Measurements from ENCODE around the gene PRCP.

The PRCP gene

GRCh38 chr11:82906931-82907330 is 6.7 kb upstream of the PRCP start:
- no peak for DNase-seq

- peak; percentile 27 for DNase-seq
These were observed 6.0 kb upstream of the PRCP start for GRCh38 chr11:82906236-82906635.

- DNase-seq: no peak
These were observed 3.8 kb upstream of the PRCP start for GRCh38 chr11:82903843-82904586.

GRCh38 chr11:82902880-82903279 is 2.6 kb upstream of the PRCP start:
- DNase-seq: no peak

GRCh38 chr11:82901922-82902485 is 1.8 kb upstream of the PRCP start:
- DNase-seq: no peak

- DNase-seq: peak; percentile 95
These were observed 1.1 kb upstream of the PRCP start, which contains the start of gene DDIAS for GRCh38 chr11:82901165-82901921. Gene DDIAS, plus strand, starts transcription at chr11:82901736. Its CDS starts 13,003 bp downstream, at chr11:82914739.

- no peak for DNase-seq
These were observed 313 bp downstream of the PRCP start for GRCh38 chr11:82899957-82900276.

- no peak for DNase-seq
These were observed 927 bp downstream of the PRCP start for GRCh38 chr11:82899186-82899820.

- no peak for DNase-seq
These were observed 2.0 kb downstream of the PRCP start for GRCh38 chr11:82898241-82898640.

- no peak for DNase-seq
These were observed 4.0 kb downstream of the PRCP start for GRCh38 chr11:82896183-82896582.

- no peak for DNase-seq
These were observed 4.7 kb downstream of the PRCP start for GRCh38 chr11:82895437-82896091.

- DNase-seq: no peak
These were observed 7.5 kb downstream of the PRCP start for GRCh38 chr11:82892611-82893169.

GRCh38 chr11:82890936-82891335 is 9.3 kb downstream of the PRCP start:
- no peak for DNase-seq

- no peak for DNase-seq
These were observed 10.3 kb downstream of the PRCP start for GRCh38 chr11:82890002-82890341.

GRCh38 chr11:82889133-82890001 is 10.9 kb downstream of the PRCP start:
- no peak for DNase-seq

- DNase-seq: no peak
These were observed 16.4 kb downstream of the PRCP start for GRCh38 chr11:82883853-82884252.

GRCh38 chr11:82874646-82875523 is 25.3 kb downstream of the PRCP start:
- DNase-seq: no peak

- DNase-seq: no peak
These were observed 26.3 kb downstream of the PRCP start for GRCh38 chr11:82873919-82874333.

GRCh38 chr11:82872377-82873150 is 27.7 kb downstream of the PRCP start:
- no peak for DNase-seq

GRCh38 chr11:82871646-82872045 is 28.6 kb downstream of the PRCP start:
- no peak for DNase-seq
